HepG2 (cell line): Measurements from ENCODE around the gene ATP8B4. TPM values are rescaled to one million over a fixed set of nuclear protein-coding genes. Genes with fewer than 3 reads are reported as not detected.

Experiments used
- ATAC-seq: fragments of 200-7000 bp; cut with Tn5 transposase; 3 replicates; pipeline ENCODE4 v1.9.1; 2020; ENCODE audit warnings: mild to moderate bottlenecking, moderate library complexity
- BruUV-seq: library from RNA; stranded (reverse); fragments of 400-500 nt; replicated peaks from 2 replicates; lab custom pipeline; 2021; lab: Mats Ljungman, UMichigan
- CTCF ChIA-PET: fragments of 300-600 bp; formaldehyde crosslinking; extraction: SDS; loops from one replicate; lab custom pipeline; 2021; ENCODE audit warnings: low total read pairs, inconsistent platforms, low intra/inter-chr PET ratio; lab: Yijun Ruan, JAX
- POLR2A ChIA-PET: fragments of 350-600 bp; sonication (Branson Sonifier 250); formaldehyde crosslinking; loops from one replicate; lab custom pipeline; 2020; ENCODE audit warnings: antibody characterized with exemption, inconsistent platforms; lab: Yijun Ruan, JAX
- DNase-seq: peaks from one replicate; pipeline ENCODE4 v3.0.0-alpha.2; 2015; ENCODE audit warnings: low spot score
- FAIRE-seq: peaks from 3 replicates; lab custom pipeline; 2011; peaks lifted over from hg19 to GRCh38; lab: Jason Lieb, UNC
- H2AFZ ChIP-seq: one replicate; pipeline ENCODE4 v1.6.1; 2011; ENCODE audit warnings: low read length, inconsistent platforms
- H3K27ac ChIP-seq: fragments of 300-600 bp; 3 replicates; pipeline ENCODE4 v1.8.0; 2011; ENCODE audit warnings: mixed run types, mild to moderate bottlenecking, mixed read lengths, low read length, inconsistent platforms; ENCODE audit not compliant: insufficient read depth; ENCODE audit errors: extremely low read length
- H3K27me3 ChIP-seq, 2 experiments: fragments of 200-600 bp in 1 of 2; 2 replicates in 1 of 2; 3 replicates in 1 of 2; pipeline versions ENCODE4 v1.6.0 to v1.8.0; 2011; ENCODE audit warnings: low read length in 2 of 2, mild to moderate bottlenecking in 2 of 2, moderate library complexity in 2 of 2, inconsistent platforms in 1 of 2; ENCODE audit not compliant: insufficient read depth in 2 of 2, control insufficient read depth in 1 of 2
- H3K36me3 ChIP-seq, 2 experiments: fragments of 200-600 bp in 1 of 2; replicated peaks in 1 of 2; 2 replicates in 1 of 2; 3 replicates in 1 of 2; pipeline versions ENCODE4 v1.5.1 to v1.8.0; 2011; ENCODE audit warnings: low read length in 2 of 2, inconsistent platforms in 1 of 2; ENCODE audit not compliant: insufficient read depth in 2 of 2, control insufficient read depth in 1 of 2
- H3K4me1 ChIP-seq: 2 replicates; pipeline ENCODE4 v1.5.1; 2012; ENCODE audit warnings: low read length, inconsistent platforms; ENCODE audit not compliant: insufficient read depth
- H3K4me2 ChIP-seq: 2 replicates; pipeline ENCODE4 v1.6.0; 2011; ENCODE audit warnings: low read depth, low read length, inconsistent platforms
- H3K4me3 ChIP-seq, 3 experiments: fragments of 200-600 bp in 1 of 3; sonication (generic), shearing (Covaris generic) in 1 of 3; replicated peaks in 1 of 3; 2 replicates each; pipeline ENCODE4 v1.5.1; 2011 to 2016; ENCODE audit warnings: low read length in 3 of 3, inconsistent platforms in 2 of 3, low read depth in 2 of 3, mild to moderate bottlenecking in 2 of 3, control low read depth in 1 of 3, mixed read lengths in 1 of 3; ENCODE audit not compliant: insufficient read depth in 1 of 3
- H3K79me2 ChIP-seq: one replicate; pipeline ENCODE4 v1.6.1; 2011; ENCODE audit warnings: low read length, inconsistent platforms; ENCODE audit not compliant: insufficient read depth
- H3K9ac ChIP-seq: 2 replicates; pipeline ENCODE4 v1.6.0; 2011; ENCODE audit warnings: mild to moderate bottlenecking, low read depth, low read length, inconsistent platforms; ENCODE audit not compliant: insufficient read depth
- H3K9me3 ChIP-seq: 2 replicates; pipeline ENCODE4 v1.5.1; 2012; ENCODE audit warnings: mild to moderate bottlenecking, low read length
- H4K20me1 ChIP-seq: 2 replicates; pipeline ENCODE4 v1.6.0; 2011; ENCODE audit warnings: inconsistent platforms, mild to moderate bottlenecking, low read length, moderate library complexity; ENCODE audit not compliant: insufficient read depth
- ADNP ChIP-seq: sonication (generic); formaldehyde crosslinking; IDR thresholded peaks from 2 replicates; pipeline ENCODE4 v1.4.0; 2020; ENCODE audit warnings: missing genetic modification reagents
- ARNT2 ChIP-seq: sonication (generic); formaldehyde crosslinking; IDR thresholded peaks from 2 replicates; pipeline ENCODE4 v1.8.0; 2022; ENCODE audit warnings: mild to moderate bottlenecking, low read depth, missing genetic modification reagents, moderate library complexity
- ASH2L ChIP-seq: fragments of 300-600, 200-600 bp; sonication (generic); IDR thresholded peaks from 2 replicates; pipeline ENCODE4 v1.7.0; 2017; ENCODE audit warnings: low read depth, mild to moderate bottlenecking, moderate library complexity, mixed read lengths, low read length; ENCODE audit not compliant: insufficient read length
- HNF1B ChIP-seq: sonication (generic); formaldehyde crosslinking; IDR thresholded peaks from 2 replicates; pipeline ENCODE4 v1.5.1; 2020; ENCODE audit warnings: mild to moderate bottlenecking, moderate library complexity, missing genetic modification reagents
- KLF9 ChIP-seq: IDR thresholded peaks from 2 replicates; pipeline ENCODE4 v1.6.1; 2016; ENCODE audit warnings: low read depth
- MXD3 ChIP-seq: IDR thresholded peaks from 2 replicates; pipeline ENCODE4 v1.6.1; 2016; ENCODE audit warnings: mild to moderate bottlenecking, missing biosample characterization, missing genetic modification reagents
- TBX3 ChIP-seq: fragments of 450-650 bp; IDR thresholded peaks from 2 replicates; pipeline ENCODE4 v1.6.1; 2017; ENCODE audit warnings: antibody characterized with exemption, mild to moderate bottlenecking, inconsistent platforms, borderline replicate concordance
- THAP9 ChIP-seq: sonication (generic); formaldehyde crosslinking; IDR thresholded peaks from 2 replicates; pipeline ENCODE4; 2020; ENCODE audit warnings: missing genetic modification reagents, mild to moderate bottlenecking, borderline replicate concordance
- ZNF18 ChIP-seq: sonication (generic); formaldehyde crosslinking; IDR thresholded peaks from 2 replicates; pipeline ENCODE4 v1.8.0; 2022; ENCODE audit warnings: mild to moderate bottlenecking, missing genetic modification reagents; ENCODE audit not compliant: insufficient replicate concordance
- ZNF230 ChIP-seq: sonication (generic); formaldehyde crosslinking; IDR thresholded peaks from 2 replicates; pipeline ENCODE4 v1.4.0; 2020; ENCODE audit warnings: mild to moderate bottlenecking, missing genetic modification reagents
- ZNF33A ChIP-seq: sonication (generic); formaldehyde crosslinking; IDR thresholded peaks from 2 replicates; pipeline ENCODE4 v1.5.1; 2020; ENCODE audit warnings: missing genetic modification reagents, mild to moderate bottlenecking, moderate library complexity, borderline replicate concordance
- WGBS: methylation state at CpG from one replicate; pipeline ENCODE4 v1.1.6; 2017; ENCODE audit warnings: low lambda C conversion rate; 5-methylcytosine and 5-hydroxymethylcytosine counted together
- in situ Hi-C: cut with HindIII; loops from 2 replicates; pipeline ENCODE4 v1.10.0; 2017; ENCODE audit warnings: low pct_unique_long_range_greater_than_20kb; ENCODE audit not compliant: extremely low pct_ligation_motif_present
- intact Hi-C: fragments of 100-400 bp; cut with micrococcal nuclease; formaldehyde crosslinking; loops from one replicate; pipeline ENCODE4 v1.10.0; 2022; ENCODE audit not compliant: unreplicated experiment
- polyA plus RNA-seq, 8 experiments: library from polyadenylated mRNA; depleted of rRNA in 3 of 8; stranded (reverse) in 7 of 8; unstranded in 1 of 8; fragments of >200 nt; fragmentation: Illumina TruSeq in 4 of 8; extraction: Trizol in 4 of 8; gene quantifications; 2 replicates each; pipeline versions ENCODE4 v1.2.1 to v1.2.3, GENCODE V29; 2011 to 2016; ENCODE audit warnings: low read depth in 4 of 8, missing spikeins in 1 of 8, mixed read lengths in 1 of 8; ENCODE audit not compliant: insufficient read depth in 1 of 8
- total RNA-seq, 5 experiments: library from RNA; depleted of rRNA; stranded (reverse); fragments of >200 nt; fragmentation: Illumina TruSeq; extraction: Trizol; gene quantifications; 2 replicates each; pipeline ENCODE4 v1.2.3, GENCODE V29; 2016; ENCODE audit warnings: low read depth in 1 of 5

The ATP8B4 gene
- total and polyA plus RNA-seq, 2 of the 13 experiments (the other 11 are each of a cell fraction or from before 2014, with no cell fraction given), result 0.24 to 0.69 TPM

- TF ChIP-seq THAP9 (CRISPR knock-in tag) (no peak), ZNF18 (no peak), ARNT2 (no peak), ZNF230 (CRISPR knock-in tag) (no peak), ASH2L (no peak), HNF1B (CRISPR knock-in tag) (no peak)
Observed at GRCh38 chr15:49989498-49989897, 129.5 kb downstream of the ATP8B4 start (continued).

GRCh38 chr15:49988766-49989165 lies 130.3 kb downstream of the ATP8B4 start:
- FAIRE-seq, result no peak

More at GRCh38 chr15:49988766-49989165, 130.3 kb downstream of the ATP8B4 start:
- Histone ChIP-seq H2AFZ (no peak overlapping the region), H3K4me2 (no peak overlapping the region), H3K4me1 (no peaks in the 10 kb centered on the region), H3K27ac (no peak overlapping the region), H3K79me2 (no peaks in the 10 kb centered on the region), H3K9ac (no peak overlapping the region), H3K4me3 (no peak overlapping the region), H3K36me3 (no peaks in the 10 kb centered on the region), H3K9me3 (no peaks in the 10 kb centered on the region), H3K27me3 (no peaks in the 10 kb centered on the region), H4K20me1 (no peaks in the 10 kb centered on the region)
- ATAC-seq (no peak), DNase-seq (no peak)
- ChIA-PET CTCF (no interaction called here), POLR2A (no interaction called here)
- intact Hi-C loops (no loop called here), in situ Hi-C loops (no loop called here)
- TF ChIP-seq ZNF33A (CRISPR knock-in tag), result no peak
- no peak for TF ChIP-seq TBX3
- TF ChIP-seq KLF9, result no peak
- TF ChIP-seq ADNP (CRISPR knock-in tag), result no peak
- TF ChIP-seq MXD3, result no peak
- BruUV-seq, result no TSS peak
- 36% methylated on average over 2 of the region's 2 CpGs for WGBS
